ENCODE data around the gene POU2F1.
A peak's percentile ranks its signal among the peaks of the same experiment; 100 is the strongest.

POU2F1 gene

GRCh38 chr1:167442854-167443565 is 222.3 kb downstream of the POU2F1 start:
- DNase-seq (ENCODE audit: low read depth): no peak

- no peak for DNase-seq (ENCODE audit: low read depth)
Observed at GRCh38 chr1:167443757-167444156, 223.1 kb downstream of the POU2F1 start.

- DNase-seq (ENCODE audit: low read depth): no peak
Observed at GRCh38 chr1:167446966-167447365, 226.3 kb downstream of the POU2F1 start.

- no peak for DNase-seq (ENCODE audit: low read depth)
Observed at GRCh38 chr1:167447521-167448136, 226.9 kb downstream of the POU2F1 start.

GRCh38 chr1:167450843-167451242 is 230.2 kb downstream of the POU2F1 start:
- no peak for DNase-seq (ENCODE audit: low read depth)

- DNase-seq (ENCODE audit: low read depth): no peak
Observed at GRCh38 chr1:167452483-167452882, 231.8 kb downstream of the POU2F1 start.

- DNase-seq (ENCODE audit: low read depth): no peak
Observed at GRCh38 chr1:167453123-167453522, 232.4 kb downstream of the POU2F1 start.

GRCh38 chr1:167454304-167454893 is 233.7 kb downstream of the POU2F1 start:
- no peak for DNase-seq (ENCODE audit: low read depth)

- peak; percentile 11 for DNase-seq (ENCODE audit: low read depth)
Observed at GRCh38 chr1:167454894-167455785, 234.5 kb downstream of the POU2F1 start.

GRCh38 chr1:167455786-167456446 is 235.2 kb downstream of the POU2F1 start:
- no peak for DNase-seq (ENCODE audit: low read depth)

GRCh38 chr1:167456524-167456923 is 235.8 kb downstream of the POU2F1 start:
- no peak for DNase-seq (ENCODE audit: low read depth)

GRCh38 chr1:167456926-167457325 is 236.2 kb downstream of the POU2F1 start:
- no peak for DNase-seq (ENCODE audit: low read depth)

GRCh38 chr1:167457936-167458584 is 237.4 kb downstream of the POU2F1 start:
- no peak for DNase-seq (ENCODE audit: low read depth)

GRCh38 chr1:167460836-167461235 is 240.2 kb downstream of the POU2F1 start:
- no peak for DNase-seq (ENCODE audit: low read depth)

GRCh38 chr1:167462341-167462740 is 241.7 kb downstream of the POU2F1 start:
- no peak for DNase-seq (ENCODE audit: low read depth)

- DNase-seq (ENCODE audit: low read depth): no peak
Observed at GRCh38 chr1:167463080-167463479, 242.4 kb downstream of the POU2F1 start.

GRCh38 chr1:167463875-167464575 is 243.3 kb downstream of the POU2F1 start:
- no peak for DNase-seq (ENCODE audit: low read depth)

- no peak for DNase-seq (ENCODE audit: low read depth)
Observed at GRCh38 chr1:167465018-167465417, 244.3 kb downstream of the POU2F1 start.

GRCh38 chr1:167465743-167466142 is 245.1 kb downstream of the POU2F1 start:
- no peak for DNase-seq (ENCODE audit: low read depth)

GRCh38 chr1:167467126-167467710 is 246.5 kb downstream of the POU2F1 start:
- peak; percentile 47 for DNase-seq (ENCODE audit: low read depth)

All from amniotic epithelial cell (primary cell).